ENCODE data around the gene GJD3. TPM values are rescaled to one million over a fixed set of nuclear protein-coding genes. Genes with fewer than 3 reads are reported as not detected.
"Not testable (repeated sequence)": the region's sequence is repeated elsewhere in the genome, so short reads cannot be mapped to it uniquely, and the experiment has no call there.

GJD3 gene, protein sequence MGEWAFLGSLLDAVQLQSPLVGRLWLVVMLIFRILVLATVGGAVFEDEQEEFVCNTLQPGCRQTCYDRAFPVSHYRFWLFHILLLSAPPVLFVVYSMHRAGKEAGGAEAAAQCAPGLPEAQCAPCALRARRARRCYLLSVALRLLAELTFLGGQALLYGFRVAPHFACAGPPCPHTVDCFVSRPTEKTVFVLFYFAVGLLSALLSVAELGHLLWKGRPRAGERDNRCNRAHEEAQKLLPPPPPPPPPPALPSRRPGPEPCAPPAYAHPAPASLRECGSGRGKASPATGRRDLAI
- not detected for polyA plus RNA-seq (2012; ENCODE audit: missing spikeins)

DNA sequence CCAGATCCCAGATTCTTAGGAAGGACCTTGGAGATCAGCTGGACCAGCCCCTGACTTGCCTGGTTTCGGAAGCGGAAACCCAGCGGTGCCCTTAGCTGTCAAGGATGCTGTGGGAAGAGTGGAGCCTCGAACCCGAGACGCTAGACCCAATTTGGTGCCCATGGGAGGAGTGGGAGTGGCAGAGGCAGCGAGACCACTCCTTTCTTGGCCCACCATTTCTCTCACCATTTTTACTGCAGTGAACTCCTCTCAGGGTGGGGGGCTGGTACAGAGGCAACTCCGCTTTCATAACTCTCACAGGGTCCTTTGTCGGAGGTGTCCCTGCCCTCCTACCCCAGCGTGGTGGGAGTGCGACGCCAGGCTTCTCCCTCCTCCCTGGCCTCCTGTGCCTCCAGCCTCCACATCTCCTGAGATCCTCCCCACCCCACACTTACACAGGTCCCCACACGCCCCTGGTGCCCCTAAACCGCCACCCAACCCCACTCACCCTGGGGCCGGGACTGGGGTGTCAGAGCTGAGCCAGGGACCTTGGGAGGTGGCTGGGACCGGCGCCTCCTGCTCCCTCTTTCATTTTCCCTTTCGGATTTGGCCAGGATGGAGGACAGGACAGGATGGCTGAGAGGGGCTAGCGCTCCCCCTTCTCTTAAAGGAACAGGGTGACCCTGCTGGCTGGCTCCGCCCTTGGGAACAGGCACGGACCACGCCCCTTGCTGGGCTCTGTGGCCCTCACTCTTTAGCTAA lies at the start of gene GJD3:
Gene GJD3, minus strand, starts transcription at position 617 of the 741 bp plus-strand sequence. CDS start 922 bp downstream, outside the sequence.
- TF ChIP-seq POLR2A (IDR thresholded peaks at IDR 0.05; ENCODE audit: low read depth, low read length) (no peak), TAF1 (IDR thresholded peaks at IDR 0.05; ENCODE audit: borderline replicate concordance, low read depth, low read length) (no peak), POLR2AphosphoS5 (IDR thresholded peaks at IDR 0.05; ENCODE audit: low read depth, low read length) (no peak)
- FAIRE-seq (no peak), DNase-seq (ENCODE audit: insufficient read length) (peak; percentile 20)

GRCh38 chr17:40414312-40414711 lies 49.8 kb upstream of the GJD3 start:
- not testable (repeated sequence) for DNase-seq (ENCODE audit: insufficient read length); FAIRE-seq

GRCh38 chr17:40412880-40413279 lies 48.3 kb upstream of the GJD3 start:
- no peak for FAIRE-seq
- TF ChIP-seq POLR2A (IDR thresholded peaks at IDR 0.05; ENCODE audit: low read depth, low read length) (no peak), TAF1 (IDR thresholded peaks at IDR 0.05; ENCODE audit: borderline replicate concordance, low read depth, low read length) (no peak), POLR2AphosphoS5 (IDR thresholded peaks at IDR 0.05; ENCODE audit: low read depth, low read length) (no peak)
- no peak for DNase-seq (ENCODE audit: insufficient read length)

GRCh38 chr17:40411821-40412220 lies 47.3 kb upstream of the GJD3 start:
- no peak for FAIRE-seq
- no peak for TF ChIP-seq POLR2A (IDR thresholded peaks at IDR 0.05; ENCODE audit: low read depth, low read length)
- no peak for TF ChIP-seq TAF1 (IDR thresholded peaks at IDR 0.05; ENCODE audit: borderline replicate concordance, low read depth, low read length)
- TF ChIP-seq POLR2AphosphoS5 (IDR thresholded peaks at IDR 0.05; ENCODE audit: low read depth, low read length) = no peak
- no peak for DNase-seq (ENCODE audit: insufficient read length)

- TF ChIP-seq POLR2A (IDR thresholded peaks at IDR 0.05; ENCODE audit: low read depth, low read length) (no peak), POLR2AphosphoS5 (IDR thresholded peaks at IDR 0.05; ENCODE audit: low read depth, low read length) (no peak), TAF1 (IDR thresholded peaks at IDR 0.05; ENCODE audit: borderline replicate concordance, low read depth, low read length) (no peak)
- no peak for FAIRE-seq
- DNase-seq (ENCODE audit: insufficient read length) = no peak
Measured at GRCh38 chr17:40410082-40410481, 45.5 kb upstream of the GJD3 start.

- FAIRE-seq; DNase-seq (ENCODE audit: insufficient read length): not testable (repeated sequence)
Measured at GRCh38 chr17:40409540-40409939, 45.0 kb upstream of the GJD3 start.

GRCh38 chr17:40407460-40407859 lies 42.9 kb upstream of the GJD3 start:
- DNase-seq (ENCODE audit: insufficient read length) (no peak), FAIRE-seq (no peak)
- TF ChIP-seq TAF1 (IDR thresholded peaks at IDR 0.05; ENCODE audit: borderline replicate concordance, low read depth, low read length) (no peak), POLR2A (IDR thresholded peaks at IDR 0.05; ENCODE audit: low read depth, low read length) (no peak), POLR2AphosphoS5 (IDR thresholded peaks at IDR 0.05; ENCODE audit: low read depth, low read length) (no peak)

GRCh38 chr17:40404003-40404402 lies 39.5 kb upstream of the GJD3 start:
- FAIRE-seq = no peak
- TF ChIP-seq POLR2AphosphoS5 (IDR thresholded peaks at IDR 0.05; ENCODE audit: low read depth, low read length) (no peak), TAF1 (IDR thresholded peaks at IDR 0.05; ENCODE audit: borderline replicate concordance, low read depth, low read length) (no peak), POLR2A (IDR thresholded peaks at IDR 0.05; ENCODE audit: low read depth, low read length) (no peak)
- DNase-seq (ENCODE audit: insufficient read length) = no peak

DNA sequence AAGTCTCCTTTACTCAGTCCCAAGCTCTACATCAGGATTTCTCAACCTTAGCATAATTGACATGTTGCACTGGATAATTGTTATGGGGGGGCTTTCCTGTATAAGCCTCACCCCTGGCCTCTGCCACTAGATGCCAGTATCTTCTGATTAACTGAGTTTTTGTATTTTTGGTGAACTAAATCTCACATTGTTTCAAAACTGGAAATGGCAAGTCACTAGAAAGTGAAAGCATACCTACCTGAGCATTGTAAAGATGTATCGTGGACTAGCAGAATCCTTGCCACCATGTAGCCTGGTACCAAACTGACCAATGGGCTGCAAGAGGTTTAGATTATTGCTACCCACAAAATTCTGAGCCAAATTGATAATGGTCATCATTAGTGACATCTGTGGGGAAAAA lies 38.1 kb upstream of the GJD3 start:
- no peak for FAIRE-seq

GRCh38 chr17:40399185-40399584 lies 34.6 kb upstream of the GJD3 start:
- TF ChIP-seq POLR2AphosphoS5 (IDR thresholded peaks at IDR 0.05; ENCODE audit: low read depth, low read length) (no peak), POLR2A (IDR thresholded peaks at IDR 0.05; ENCODE audit: low read depth, low read length) (no peak), TAF1 (IDR thresholded peaks at IDR 0.05; ENCODE audit: borderline replicate concordance, low read depth, low read length) (no peak)
- no peak for DNase-seq (ENCODE audit: insufficient read length)
- peak; percentile 33 for FAIRE-seq

More for the DNA sequence above, 38.1 kb upstream of the GJD3 start:
- TF ChIP-seq POLR2AphosphoS5 (IDR thresholded peaks at IDR 0.05; ENCODE audit: low read depth, low read length) (no peak), TAF1 (IDR thresholded peaks at IDR 0.05; ENCODE audit: borderline replicate concordance, low read depth, low read length) (no peak)
- DNase-seq (ENCODE audit: insufficient read length) = no peak

DNA sequence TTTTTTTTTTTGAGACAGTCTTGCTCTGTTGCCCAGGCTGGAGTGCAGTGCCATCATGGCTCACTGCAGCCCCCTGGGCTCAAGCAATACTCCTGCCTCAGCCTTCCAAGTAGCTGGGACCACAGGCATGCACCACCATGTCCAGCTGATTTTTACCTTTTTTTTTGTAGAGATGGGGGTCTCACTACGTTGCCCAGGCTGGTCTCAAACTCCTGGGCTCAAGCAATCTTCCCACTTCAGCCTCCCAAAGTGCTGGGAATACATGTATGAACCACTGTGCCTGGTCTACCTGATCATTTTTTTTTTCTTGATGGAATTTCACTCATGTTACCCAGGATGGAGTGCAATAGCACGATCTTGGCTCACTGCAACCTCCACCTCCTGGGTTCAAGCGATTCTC lies 22.0 kb upstream of the GJD3 start:
- FAIRE-seq; DNase-seq (ENCODE audit: insufficient read length): not testable (repeated sequence)

DNA sequence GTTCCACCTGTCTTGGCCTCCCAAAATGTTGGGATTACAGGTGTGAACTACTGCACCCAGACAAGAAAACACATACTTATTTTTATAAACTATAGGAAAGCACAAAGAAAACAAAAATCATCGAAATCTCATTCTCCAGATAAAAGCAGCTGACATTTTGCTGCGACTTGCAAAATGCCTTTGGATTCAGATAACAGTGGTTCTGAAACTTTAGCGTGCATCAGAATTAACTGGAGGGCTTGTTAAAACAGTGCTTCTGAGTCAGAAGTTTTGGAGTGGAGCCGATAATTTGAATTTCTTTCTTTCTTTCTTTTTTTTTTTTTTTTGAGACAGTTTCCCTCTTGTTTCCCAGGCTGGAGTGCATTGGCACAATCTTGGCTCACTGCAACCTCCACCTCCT lies 17.7 kb upstream of the GJD3 start:
- no peak for FAIRE-seq

More for the DNA sequence above, 17.7 kb upstream of the GJD3 start:
- TF ChIP-seq POLR2A (IDR thresholded peaks at IDR 0.05; ENCODE audit: low read depth, low read length) = no peak
- TF ChIP-seq TAF1 (IDR thresholded peaks at IDR 0.05; ENCODE audit: borderline replicate concordance, low read depth, low read length) = no peak
- TF ChIP-seq POLR2AphosphoS5 (IDR thresholded peaks at IDR 0.05; ENCODE audit: low read depth, low read length) = no peak
- no peak for DNase-seq (ENCODE audit: insufficient read length)
